ENCODE results near the gene TSHZ2. TPM values are rescaled to one million over a fixed set of nuclear protein-coding genes. Genes with fewer than 3 reads are reported as not detected.

Gene TSHZ2
- total RNA-seq, 1 donor: 3.6 TPM

GRCh38 chr20:53278555-53278954 is 306.4 kb downstream of the TSHZ2 start:
- Histone ChIP-seq H3K27me3 (ENCODE audit: insufficient read depth, low read length) (no peaks in the 10 kb centered on the region), H3K4me2 (ENCODE audit: insufficient read depth, low read length) (no peak overlapping the region), H3K9me3 (ENCODE audit: low read depth, low read length) (no peaks in the 10 kb centered on the region), H3K79me2 (ENCODE audit: insufficient read depth, low read length) (no peaks in the 10 kb centered on the region), H3K4me3 (ENCODE audit: insufficient read depth, low read length) (no peak overlapping the region), H4K20me1 (ENCODE audit: insufficient read depth, low read length) (no peaks in the 10 kb centered on the region), H2AFZ (ENCODE audit: low read length) (no peak overlapping the region), H3K36me3 (ENCODE audit: insufficient read depth, low read length) (no peaks in the 10 kb centered on the region), H3K4me1 (ENCODE audit: insufficient read depth, low read length) (no peaks in the 10 kb centered on the region), H3K27ac (ENCODE audit: low read depth, low read length) (no peak overlapping the region)
- TF ChIP-seq, protein P1, sequence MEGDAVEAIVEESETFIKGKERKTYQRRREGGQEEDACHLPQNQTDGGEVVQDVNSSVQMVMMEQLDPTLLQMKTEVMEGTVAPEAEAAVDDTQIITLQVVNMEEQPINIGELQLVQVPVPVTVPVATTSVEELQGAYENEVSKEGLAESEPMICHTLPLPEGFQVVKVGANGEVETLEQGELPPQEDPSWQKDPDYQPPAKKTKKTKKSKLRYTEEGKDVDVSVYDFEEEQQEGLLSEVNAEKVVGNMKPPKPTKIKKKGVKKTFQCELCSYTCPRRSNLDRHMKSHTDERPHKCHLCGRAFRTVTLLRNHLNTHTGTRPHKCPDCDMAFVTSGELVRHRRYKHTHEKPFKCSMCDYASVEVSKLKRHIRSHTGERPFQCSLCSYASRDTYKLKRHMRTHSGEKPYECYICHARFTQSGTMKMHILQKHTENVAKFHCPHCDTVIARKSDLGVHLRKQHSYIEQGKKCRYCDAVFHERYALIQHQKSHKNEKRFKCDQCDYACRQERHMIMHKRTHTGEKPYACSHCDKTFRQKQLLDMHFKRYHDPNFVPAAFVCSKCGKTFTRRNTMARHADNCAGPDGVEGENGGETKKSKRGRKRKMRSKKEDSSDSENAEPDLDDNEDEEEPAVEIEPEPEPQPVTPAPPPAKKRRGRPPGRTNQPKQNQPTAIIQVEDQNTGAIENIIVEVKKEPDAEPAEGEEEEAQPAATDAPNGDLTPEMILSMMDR (IDR thresholded peaks at IDR 0.05; ENCODE audit: extremely low read depth, low read depth, low read length): no peak
- DNase-seq (ENCODE audit: insufficient read length, low spot score, missing footprints): no peak

- DNase-seq (ENCODE audit: insufficient read length, low spot score, missing footprints): no peak
- no peaks in the 10 kb centered on the region for H3K27me3 ChIP-seq (ENCODE audit: insufficient read depth, low read length)
- no peaks in the 10 kb centered on the region for H4K20me1 ChIP-seq (ENCODE audit: insufficient read depth, low read length)
- no peaks in the 10 kb centered on the region for H3K4me1 ChIP-seq (ENCODE audit: insufficient read depth, low read length)
- no peaks in the 10 kb centered on the region for H3K36me3 ChIP-seq (ENCODE audit: insufficient read depth, low read length)
- H2AFZ ChIP-seq (ENCODE audit: low read length): no peak overlapping the region
- H3K79me2 ChIP-seq (ENCODE audit: insufficient read depth, low read length): no peaks in the 10 kb centered on the region
- no peak overlapping the region for H3K4me3 ChIP-seq (ENCODE audit: insufficient read depth, low read length)
- no peak overlapping the region for H3K4me2 ChIP-seq (ENCODE audit: insufficient read depth, low read length)
- H3K27ac ChIP-seq (ENCODE audit: low read depth, low read length): no peak overlapping the region
- TF ChIP-seq, protein P1 (IDR thresholded peaks at IDR 0.05; ENCODE audit: extremely low read depth, low read depth, low read length): no peak
- H3K9me3 ChIP-seq (ENCODE audit: low read depth, low read length): no peaks in the 10 kb centered on the region
Observed at GRCh38 chr20:53279735-53280134, 307.6 kb downstream of the TSHZ2 start.

GRCh38 chr20:53281557-53282117 is 309.5 kb downstream of the TSHZ2 start:
- H3K4me2 ChIP-seq (ENCODE audit: insufficient read depth, low read length): no peak overlapping the region
- TF ChIP-seq, protein P1 (IDR thresholded peaks at IDR 0.05; ENCODE audit: extremely low read depth, low read depth, low read length): no peak

GRCh38 chr20:53282217-53282955 is 310.2 kb downstream of the TSHZ2 start:
- Histone ChIP-seq H3K27ac (ENCODE audit: low read depth, low read length) (no peak overlapping the region), H3K36me3 (ENCODE audit: insufficient read depth, low read length) (no peaks in the 10 kb centered on the region), H3K9me3 (ENCODE audit: low read depth, low read length) (no peaks in the 10 kb centered on the region), H2AFZ (ENCODE audit: low read length) (no peak overlapping the region), H3K4me3 (ENCODE audit: insufficient read depth, low read length) (no peak overlapping the region), H3K27me3 (ENCODE audit: insufficient read depth, low read length) (no peaks in the 10 kb centered on the region), H3K4me1 (ENCODE audit: insufficient read depth, low read length) (no peaks in the 10 kb centered on the region), H3K79me2 (ENCODE audit: insufficient read depth, low read length) (no peaks in the 10 kb centered on the region), H4K20me1 (ENCODE audit: insufficient read depth, low read length) (no peaks in the 10 kb centered on the region), H3K4me2 (ENCODE audit: insufficient read depth, low read length) (no peak overlapping the region)
- TF ChIP-seq, protein P1 (IDR thresholded peaks at IDR 0.05; ENCODE audit: extremely low read depth, low read depth, low read length): no peak
- DNase-seq (ENCODE audit: insufficient read length, low spot score, missing footprints): no peak

More at GRCh38 chr20:53281557-53282117, 309.5 kb downstream of the TSHZ2 start:
- Histone ChIP-seq H3K79me2 (ENCODE audit: insufficient read depth, low read length) (no peaks in the 10 kb centered on the region), H3K9me3 (ENCODE audit: low read depth, low read length) (no peaks in the 10 kb centered on the region), H3K4me3 (ENCODE audit: insufficient read depth, low read length) (no peak overlapping the region), H3K27me3 (ENCODE audit: insufficient read depth, low read length) (no peaks in the 10 kb centered on the region), H3K36me3 (ENCODE audit: insufficient read depth, low read length) (no peaks in the 10 kb centered on the region), H2AFZ (ENCODE audit: low read length) (no peak overlapping the region), H3K4me1 (ENCODE audit: insufficient read depth, low read length) (no peaks in the 10 kb centered on the region), H4K20me1 (ENCODE audit: insufficient read depth, low read length) (no peaks in the 10 kb centered on the region), H3K27ac (ENCODE audit: low read depth, low read length) (no peak overlapping the region)
- DNase-seq (ENCODE audit: insufficient read length, low spot score, missing footprints): no peak
